ENCODE results near the gene TM9SF4.
A peak's percentile ranks its signal among the peaks of the same experiment; 100 is the strongest.

Gene TM9SF4

GRCh38 chr20:32207626-32208498 is 98.3 kb downstream of the TM9SF4 start, which contains the start of the genes PLAGL2 and POFUT1:
TSS of gene PLAGL2 (minus strand) at chr20:32207743. CDS start at chr20:32202178, 5,565 bp downstream.
TSS of gene POFUT1 (plus strand) at chr20:32207880. CDS start at chr20:32207942, 62 bp downstream.
- peak; percentile 81 to 88 for DNase-seq (ENCODE audit: low read depth in 2 of 2)

- no peak for DNase-seq (ENCODE audit: low read depth in 2 of 2)
Observed at GRCh38 chr20:32208499-32209154, 99.1 kb downstream of the TM9SF4 start.

GRCh38 chr20:32209850-32210605 is 100.5 kb downstream of the TM9SF4 start:
- DNase-seq (ENCODE audit: low read depth in 2 of 2) = no peak

DNA sequence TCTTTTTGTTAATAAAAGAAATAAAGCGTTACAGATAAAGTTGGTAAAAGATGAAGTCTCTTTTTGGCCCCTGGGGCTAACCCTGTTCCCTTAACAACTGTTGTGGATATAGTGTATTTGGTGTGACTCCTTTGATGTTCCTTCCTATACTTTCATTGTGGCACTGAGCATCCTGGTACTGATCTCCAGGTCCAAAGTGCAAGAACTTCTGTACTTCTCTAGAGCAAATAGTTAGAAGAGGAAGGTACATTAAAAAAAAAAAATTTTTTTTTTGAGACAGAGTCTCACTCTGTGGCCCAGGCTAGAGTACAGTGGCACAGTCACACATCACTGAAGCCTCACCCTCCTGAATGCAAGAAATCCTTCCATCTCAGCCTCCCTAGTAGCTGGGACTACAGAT is 104.4 kb downstream of the TM9SF4 start:
- DNase-seq (ENCODE audit: low read depth in 2 of 2) = no peak

DNA sequence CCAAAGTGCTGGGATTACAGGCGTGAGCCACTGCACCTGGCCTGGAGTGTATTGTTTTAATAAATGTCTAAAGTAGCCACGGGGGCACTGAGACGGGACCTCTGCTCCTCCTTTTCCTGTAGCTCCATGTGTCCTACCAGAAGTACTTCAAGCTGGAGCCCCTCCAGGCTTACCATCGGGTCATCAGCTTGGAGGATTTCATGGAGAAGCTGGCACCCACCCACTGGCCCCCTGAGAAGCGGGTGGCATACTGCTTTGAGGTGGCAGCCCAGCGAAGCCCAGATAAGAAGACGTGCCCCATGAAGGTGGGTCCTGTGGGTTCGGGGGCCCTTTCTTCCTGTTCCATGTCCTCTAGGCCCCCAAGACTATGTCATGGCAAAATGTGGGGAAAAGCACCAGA is 105.6 kb downstream of the TM9SF4 start:
- no peak for DNase-seq (ENCODE audit: low read depth in 2 of 2)

GRCh38 chr20:32215729-32216128 is 106.2 kb downstream of the TM9SF4 start:
- no peak for DNase-seq (ENCODE audit: low read depth in 2 of 2)

- DNase-seq (ENCODE audit: low read depth in 2 of 2) = no peak
Observed at GRCh38 chr20:32216179-32217142, 106.9 kb downstream of the TM9SF4 start.

Data from stimulated activated CD4-positive, alpha-beta T cell treated with anti-CD3 and anti-CD28 coated beads, Interleukin-15, amount 100 ng/mL, for 48 hours (primary cell).